DMS 273 (cell line): ENCODE measurements around the gene RP9.

Experiments
- DNase-seq: peaks from one replicate; lab custom pipeline; 2025; ENCODE audit not compliant: unreplicated experiment; lab: John Stamatoyannopoulos, UW

Gene RP9

GRCh38 chr7:33066771-33067170 lies 42.4 kb downstream of the RP9 start:
- DNase-seq, result peak; percentile 84

DNA sequence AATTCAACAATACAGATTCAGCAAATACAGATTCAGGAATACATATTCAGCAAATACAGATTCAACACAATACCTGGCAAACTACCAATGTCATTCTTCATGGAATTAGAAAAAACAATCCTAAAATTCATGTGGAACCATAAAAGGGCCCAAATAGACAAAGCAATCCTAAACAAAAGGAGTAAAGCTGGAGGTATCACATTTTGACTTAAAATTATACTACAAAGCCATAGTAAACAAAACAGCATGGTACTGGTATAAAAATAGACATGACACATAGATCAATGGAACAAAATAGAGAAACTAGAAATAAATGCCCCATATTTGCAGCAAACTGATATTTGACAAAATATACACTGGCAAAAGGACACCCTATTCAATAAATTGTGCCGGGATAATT lies 43.2 kb downstream of the RP9 start:
- no peak for DNase-seq

- peak; percentile 99 for DNase-seq
These were observed 46.3 kb downstream of the RP9 start for GRCh38 chr7:33062782-33063443.

DNA sequence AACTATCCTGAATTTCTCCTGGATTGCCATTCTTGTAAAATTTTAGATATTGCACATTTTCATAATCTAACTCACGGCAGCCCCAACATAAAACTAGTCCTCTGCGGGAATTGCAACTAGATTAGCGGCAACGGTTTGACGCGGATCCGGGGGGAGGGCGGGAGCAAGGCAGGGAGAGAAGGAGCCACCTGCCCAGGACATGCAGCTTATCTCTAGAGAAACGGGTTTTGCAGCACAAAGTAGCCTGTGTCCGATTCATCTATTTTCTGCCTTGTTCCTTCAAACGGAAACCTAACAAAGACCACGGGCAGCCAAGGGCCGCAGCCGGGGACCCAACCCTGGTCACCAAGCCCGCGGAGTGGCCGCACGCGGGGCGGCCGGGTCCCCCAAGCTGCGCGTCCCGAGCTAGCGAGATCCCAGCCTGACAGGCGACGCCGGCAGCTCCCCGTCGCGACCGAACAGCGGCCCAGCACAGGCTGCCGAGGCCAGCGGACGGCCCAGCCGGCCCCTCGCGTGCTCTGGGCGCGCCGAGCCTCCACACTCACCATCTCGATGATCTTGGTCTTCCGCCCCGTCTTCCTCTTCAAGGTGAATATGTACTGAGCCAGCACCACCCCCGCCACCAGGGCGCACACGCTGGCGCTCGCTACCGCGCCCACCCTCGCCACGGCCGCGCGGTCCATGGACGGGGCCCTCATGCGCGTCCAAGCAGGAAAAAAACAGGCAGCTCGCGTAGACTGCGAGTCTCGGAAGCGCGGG lies 47.0 kb downstream of the RP9 start, which contains the start of gene NT5C3A:
NT5C3A (minus strand) TSS at position 754 of the 759 bp plus-strand sequence; CDS start at position 683, 71 bp downstream.
- peak; percentile 83 for DNase-seq

DNA sequence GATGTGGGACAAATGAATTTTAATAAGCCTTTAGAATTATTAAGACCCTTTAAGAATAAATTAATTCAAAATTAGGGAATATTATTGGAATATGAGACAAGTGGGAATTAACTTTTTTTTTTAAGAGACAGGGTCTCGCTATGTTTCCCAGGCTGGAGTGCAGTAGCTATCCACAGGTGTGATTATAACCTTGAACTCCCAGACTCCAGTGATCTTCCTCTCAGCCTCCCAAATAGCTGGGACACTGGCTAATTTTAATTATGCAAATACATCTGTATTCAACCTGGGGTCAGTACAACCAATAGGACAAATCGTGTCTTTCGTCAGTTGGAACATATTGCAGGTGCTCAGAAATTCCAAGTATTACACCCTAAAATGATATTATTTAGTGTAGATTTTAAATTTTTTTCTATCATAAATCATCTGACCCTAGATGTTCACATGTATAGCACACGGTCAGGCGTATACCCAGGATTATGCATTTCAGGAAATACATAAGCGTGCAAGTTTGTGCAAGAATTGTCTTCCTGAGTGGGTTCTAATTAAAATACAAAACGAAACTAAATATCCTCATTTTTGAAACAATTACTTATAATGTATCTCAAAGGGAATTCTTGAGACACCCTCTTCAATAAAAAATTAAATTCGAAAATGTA lies 47.8 kb downstream of the RP9 start:
- DNase-seq, result peak; percentile 38

GRCh38 chr7:33059635-33060034 lies 49.6 kb downstream of the RP9 start:
- DNase-seq, result no peak

DNA sequence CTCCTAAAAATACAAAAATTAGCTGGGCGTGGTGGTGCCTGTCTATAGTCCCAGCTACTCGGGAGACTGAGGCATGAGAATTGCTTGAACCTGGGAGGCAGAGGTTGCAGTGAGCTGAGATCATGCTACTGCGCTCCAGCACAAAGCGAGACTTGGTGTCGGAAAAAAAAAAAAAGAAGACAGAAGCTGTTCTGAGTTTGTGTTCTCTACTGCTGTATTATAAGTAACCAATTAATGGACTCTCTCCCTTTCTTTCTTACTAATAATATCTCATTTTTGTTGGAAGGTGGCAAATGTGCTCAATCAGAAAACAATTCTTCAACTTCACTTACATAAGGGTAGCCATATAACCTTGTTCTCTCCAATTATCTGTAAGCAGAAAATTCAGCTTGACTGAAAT lies 54.0 kb downstream of the RP9 start:
- no peak for DNase-seq

DNA sequence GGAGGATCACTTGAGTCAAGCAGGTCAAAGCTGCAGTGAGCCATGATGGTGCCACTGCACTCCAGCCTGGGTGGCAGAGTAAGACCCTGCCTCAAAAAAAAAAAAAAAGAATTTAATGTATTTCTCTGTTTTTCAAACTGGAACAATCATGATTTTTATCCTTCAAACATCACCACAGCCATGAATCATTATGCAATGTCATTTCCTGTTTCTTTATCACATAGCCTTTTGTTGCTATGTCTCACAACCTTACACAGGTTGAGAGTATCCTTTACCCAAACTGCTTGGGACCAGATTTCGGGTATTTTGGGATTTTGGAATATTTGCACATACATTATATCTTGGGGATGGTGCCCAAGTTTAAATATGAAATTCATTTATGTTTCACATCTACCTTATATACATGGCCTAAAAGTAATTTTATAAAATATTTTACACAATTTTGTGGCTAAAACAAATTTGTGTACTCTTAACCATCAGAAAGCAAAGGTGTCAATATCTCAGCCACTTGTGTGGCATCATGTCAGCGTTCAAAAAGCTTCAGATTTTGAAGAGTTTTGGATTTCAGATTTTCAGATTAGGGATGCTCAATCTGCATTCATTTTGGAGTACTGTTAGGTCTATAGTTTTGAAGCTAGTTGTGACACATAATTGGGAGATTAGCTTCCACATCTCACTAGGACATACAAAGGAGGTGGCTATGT lies 54.8 kb downstream of the RP9 start:
- DNase-seq, result no peak

- DNase-seq, result no peak
These were observed 55.5 kb downstream of the RP9 start for GRCh38 chr7:33053721-33054120.

- DNase-seq, result peak; percentile 68
These were observed 58.5 kb downstream of the RP9 start for GRCh38 chr7:33050535-33051318.

GRCh38 chr7:33048704-33049103 lies 60.5 kb downstream of the RP9 start:
- DNase-seq, result no peak

DNA sequence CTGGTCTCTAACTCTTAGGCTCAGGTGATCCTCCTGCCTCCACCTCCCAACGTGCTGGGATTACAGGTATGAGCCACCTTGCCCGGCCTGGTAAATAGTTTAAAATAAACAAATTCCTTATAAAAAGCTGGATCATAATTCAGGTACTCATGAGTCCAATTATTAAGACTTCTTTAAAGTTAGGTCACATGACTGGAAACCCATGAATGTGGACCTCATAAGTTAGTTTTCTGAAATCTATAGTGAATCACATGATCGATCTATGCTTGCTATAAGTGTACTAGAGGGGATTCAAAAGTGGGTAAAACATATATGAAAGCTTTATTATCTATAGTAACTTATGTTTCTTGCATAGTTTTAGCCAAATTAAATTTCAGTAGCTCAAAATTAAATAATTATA lies 60.9 kb downstream of the RP9 start:
- no peak for DNase-seq

DNA sequence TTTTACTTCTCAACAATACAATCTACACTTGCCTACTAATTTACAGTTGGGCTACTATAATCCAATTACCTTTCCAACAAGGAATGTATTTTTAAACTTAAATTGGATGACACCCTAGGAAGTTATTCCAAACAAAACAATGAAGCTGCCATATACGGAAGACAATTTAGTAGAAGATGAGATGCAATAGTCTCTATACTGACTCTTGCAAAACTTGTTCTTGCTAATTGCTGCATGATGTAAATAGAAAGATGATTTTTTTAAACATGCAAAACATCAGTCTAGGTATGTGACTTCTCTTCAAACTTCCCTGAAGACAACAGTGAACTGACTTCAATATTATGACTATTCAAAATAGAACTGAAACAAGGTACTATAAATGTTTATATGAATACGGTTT lies 64.2 kb downstream of the RP9 start:
- no peak for DNase-seq
